Retinal pigment epithelial cell (primary cell): Measurements from ENCODE around the gene TMEM108.

ENCODE experiments used
- DNase-seq: peaks from one replicate; pipeline ENCODE4 v3.0.0-alpha.2; 2010; ENCODE audit warnings: low read depth
- H3K4me3 ChIP-seq: 2 replicates; pipeline ENCODE4 v1.5.1; 2011; ENCODE audit warnings: mild to moderate bottlenecking, low read length, control low read depth, moderate library complexity
- CTCF ChIP-seq: conservative IDR thresholded peaks from 2 replicates; pipeline ENCODE4 v1.5.1; 2011; ENCODE audit warnings: low read depth, low read length, control low read depth, inconsistent platforms

Gene TMEM108

GRCh38 chr3:133074977-133075376 lies 36.8 kb downstream of the TMEM108 start:
- DNase-seq, result no peak
- no peak for TF ChIP-seq CTCF
- H3K4me3 ChIP-seq, result no peak overlapping the region

GRCh38 chr3:133077688-133078087 lies 39.5 kb downstream of the TMEM108 start:
- DNase-seq, result no peak
- TF ChIP-seq CTCF, result no peak
- H3K4me3 ChIP-seq, result no peak overlapping the region

GRCh38 chr3:133079621-133080020 lies 41.4 kb downstream of the TMEM108 start:
- no peak overlapping the region for H3K4me3 ChIP-seq
- no peak for DNase-seq
- no peak for TF ChIP-seq CTCF

GRCh38 chr3:133081016-133081415 lies 42.8 kb downstream of the TMEM108 start:
- TF ChIP-seq CTCF, result no peak
- H3K4me3 ChIP-seq, result no peak overlapping the region
- no peak for DNase-seq

- H3K4me3 ChIP-seq, result no peak overlapping the region
- DNase-seq, result no peak
- no peak for TF ChIP-seq CTCF
Measured at GRCh38 chr3:133083395-133083794, 45.2 kb downstream of the TMEM108 start.

GRCh38 chr3:133089906-133090485 lies 51.8 kb downstream of the TMEM108 start:
- H3K4me3 ChIP-seq, result no peak overlapping the region
- no peak for TF ChIP-seq CTCF
- no peak for DNase-seq

GRCh38 chr3:133092681-133093080 lies 54.5 kb downstream of the TMEM108 start:
- no peak for TF ChIP-seq CTCF
- no peak overlapping the region for H3K4me3 ChIP-seq
- no peak for DNase-seq
